ENCODE measurements around the gene MAP3K8. TPM values are rescaled to one million over a fixed set of nuclear protein-coding genes. Genes with fewer than 3 reads are reported as not detected.

Gene MAP3K8
- total RNA-seq, 1 experiment from 2014 or later = 13.8 TPM

GRCh38 chr10:30499816-30500215 lies 65.8 kb downstream of the MAP3K8 start (continued):
- TF ChIP-seq USF2 (CRISPR knock-in tag; IDR thresholded peaks at IDR 0.05) (no peak), GTF2I (CRISPR knock-in tag; conservative IDR thresholded peaks at IDR 0.05) (no peak), TEAD1 (CRISPR knock-in tag; IDR thresholded peaks at IDR 0.05) (no peak), KAT7 (CRISPR knock-in tag; IDR thresholded peaks at IDR 0.05; ENCODE audit: borderline replicate concordance) (no peak), SMAD4 (CRISPR knock-in tag; IDR thresholded peaks at IDR 0.05) (no peak), ZNF532 (CRISPR knock-in tag; IDR thresholded peaks at IDR 0.05; ENCODE audit: borderline replicate concordance) (no peak), CREM (CRISPR knock-in tag; IDR thresholded peaks at IDR 0.05) (no peak)

- Mint-ChIP-seq H3K36me3 (no peaks in the 10 kb centered on the region), H3K4me1 (peaks cover 18% of the 10 kb centered on the region), H3K9me3 (peaks cover 3% of the 10 kb centered on the region; the same call in 1 of the 2 replicates), H3K27me3 (ENCODE audit: low read depth) (no peaks in the 10 kb centered on the region), H3K4me3 (no peak overlapping the region), H3K27ac (no peak overlapping the region)
- CTCF ChIA-PET = interaction anchor here (0.7 kb wide), 1 partner anchor 35 kb away, joined by 3 read pairs; no protein-coding TSS in a partner anchor
- no peak for ATAC-seq
- no peak for DNase-seq (ENCODE audit: low spot score)
- POLR2A ChIA-PET = no interaction called here
- TF ChIP-seq ATF6 (CRISPR knock-in tag; IDR thresholded peaks at IDR 0.05) = no peak
- no peak for TF ChIP-seq ZNF138 (CRISPR knock-in tag; conservative IDR thresholded peaks at IDR 0.05)
- TF ChIP-seq ERG (CRISPR knock-in tag; IDR thresholded peaks at IDR 0.05) = no peak
- TF ChIP-seq CREM (CRISPR knock-in tag; IDR thresholded peaks at IDR 0.05) = no peak
- TF ChIP-seq TP53 (CRISPR knock-in tag; IDR thresholded peaks at IDR 0.05) = no peak
- no peak for TF ChIP-seq ZSCAN18 (CRISPR knock-in tag; IDR thresholded peaks at IDR 0.05)
- TF ChIP-seq ZNF423 (CRISPR knock-in tag; IDR thresholded peaks at IDR 0.05) = no peak
- no peak for TF ChIP-seq HMGA2 (CRISPR knock-in tag; IDR thresholded peaks at IDR 0.05)
- no peak for TF ChIP-seq STAT6 (CRISPR knock-in tag; conservative IDR thresholded peaks at IDR 0.05; ENCODE audit: low read depth)
- TF ChIP-seq ZNF512 (CRISPR knock-in tag; IDR thresholded peaks at IDR 0.05; ENCODE audit: borderline replicate concordance) = no peak
Measured at GRCh38 chr10:30500534-30500933, 66.5 kb downstream of the MAP3K8 start.
